Skin of body (tissue), 2 donors: ENCODE measurements around the gene COL6A2. TPM values are rescaled to one million over a fixed set of nuclear protein-coding genes. Genes with fewer than 3 reads are reported as not detected.
"Not testable (repeated sequence)": the region's sequence is repeated elsewhere in the genome, so short reads cannot be mapped to it uniquely, and the experiment has no call there.

Experiments
- DNase-seq: peaks from one replicate; lab custom pipeline; 2025; lab: John Stamatoyannopoulos, UW
- total RNA-seq: library from RNA; depleted of rRNA; stranded (reverse); fragments of >200 nt; gene quantifications from one replicate; pipeline ENCODE4 v1.2.3, GENCODE V29; 2014

Gene COL6A2
- total RNA-seq, 1 donor from 2014 or later = 871 TPM

GRCh38 chr21:46154955-46155513 is 57.1 kb downstream of the COL6A2 start:
- DNase-seq = no peak

GRCh38 chr21:46155514-46156377 is 57.8 kb downstream of the COL6A2 start, which contains the start of gene FTCD:
Gene FTCD, minus strand, starts transcription at chr21:46155579. Its CDS starts 56 bp downstream, at chr21:46155523.
- DNase-seq = no peak

GRCh38 chr21:46156378-46156645 is 58.4 kb downstream of the COL6A2 start:
- no peak for DNase-seq

- DNase-seq = no peak
These were observed 58.8 kb downstream of the COL6A2 start for GRCh38 chr21:46156678-46157077.

GRCh38 chr21:46157396-46157986 is 59.6 kb downstream of the COL6A2 start:
- no peak for DNase-seq

- DNase-seq = no peak
These were observed 60.1 kb downstream of the COL6A2 start for GRCh38 chr21:46157987-46158451.

GRCh38 chr21:46158666-46159300 is 60.9 kb downstream of the COL6A2 start:
- no peak for DNase-seq

GRCh38 chr21:46159390-46159789 is 61.5 kb downstream of the COL6A2 start:
- DNase-seq = no peak

GRCh38 chr21:46159841-46160656 is 62.1 kb downstream of the COL6A2 start:
- DNase-seq = no peak

GRCh38 chr21:46160657-46160906 is 62.7 kb downstream of the COL6A2 start:
- no peak for DNase-seq

GRCh38 chr21:46160907-46161632 is 63.2 kb downstream of the COL6A2 start:
- DNase-seq = no peak

- no peak for DNase-seq
These were observed 64.0 kb downstream of the COL6A2 start for GRCh38 chr21:46161633-46162592.

- DNase-seq = no peak
These were observed 65.5 kb downstream of the COL6A2 start for GRCh38 chr21:46163380-46163779.

GRCh38 chr21:46165098-46165497 is 67.2 kb downstream of the COL6A2 start:
- DNase-seq = no peak

- DNase-seq = no peak
These were observed 70.3 kb downstream of the COL6A2 start for GRCh38 chr21:46168238-46168637.

- no peak for DNase-seq
These were observed 70.9 kb downstream of the COL6A2 start for GRCh38 chr21:46168659-46169386.

GRCh38 chr21:46170436-46171193 is 72.7 kb downstream of the COL6A2 start:
- DNase-seq = not testable (repeated sequence)

- no peak for DNase-seq
These were observed 73.7 kb downstream of the COL6A2 start for GRCh38 chr21:46171585-46171984.
